Naive B cell (primary cell): ENCODE measurements around the gene OR4D11. TPM values are rescaled to one million over a fixed set of nuclear protein-coding genes. Genes with fewer than 3 reads are reported as not detected.
A peak's percentile ranks its signal among the peaks of the same experiment; 100 is the strongest.
"Not testable (repeated sequence)": the region's sequence is repeated elsewhere in the genome, so short reads cannot be mapped to it uniquely, and the experiment has no call there.

ENCODE experiments used
- ATAC-seq, 2 donors: fragments of 150-1000 bp; cut with Tn5 transposase; 2 replicates each; pipeline ENCODE4 v1.10.0; 2021; ENCODE audit warnings: low read depth in 2 of 2, mild to moderate bottlenecking in 2 of 2, moderate library complexity in 2 of 2
- DNase-seq: peaks from one replicate; pipeline ENCODE4 v3.0.0; 2022
- H3K27ac Mint-ChIP-seq, 6 donors: one replicate each; pipeline ENCODE4 v1.8.0; 2020 to 2022; ENCODE audit warnings: mild to moderate bottlenecking in 6 of 6, mixed read lengths in 6 of 6, moderate library complexity in 5 of 6, inconsistent platforms in 2 of 6
- H3K27me3 Mint-ChIP-seq, 3 donors: one replicate each; pipeline ENCODE4 v1.8.0; 2021 to 2022; ENCODE audit warnings: mixed read lengths in 3 of 3, mild to moderate bottlenecking in 1 of 3
- H3K36me3 Mint-ChIP-seq, 2 donors: one replicate each; pipeline ENCODE4 v1.8.0; 2020 to 2022; ENCODE audit warnings: mixed read lengths in 2 of 2, inconsistent platforms in 1 of 2, mild to moderate bottlenecking in 1 of 2
- H3K4me1 Mint-ChIP-seq, 3 donors: one replicate each; pipeline ENCODE4 v1.8.0; 2020 to 2022; ENCODE audit warnings: mixed read lengths in 3 of 3, inconsistent platforms in 1 of 3, mild to moderate bottlenecking in 1 of 3, moderate library complexity in 1 of 3
- H3K4me3 Mint-ChIP-seq, 8 donors: one replicate each; pipeline ENCODE4 v1.8.0; 2020 to 2022; ENCODE audit warnings: mild to moderate bottlenecking in 8 of 8, mixed read lengths in 8 of 8, moderate library complexity in 8 of 8, inconsistent platforms in 2 of 8
- H3K9me3 Mint-ChIP-seq, 7 donors: one replicate each; pipeline ENCODE4 v1.8.0; 2020 to 2022; ENCODE audit warnings: mixed read lengths in 7 of 7, mild to moderate bottlenecking in 5 of 7, inconsistent platforms in 2 of 7, moderate library complexity in 1 of 7
- polyA plus RNA-seq, 6 donors: library from polyadenylated mRNA; unstranded; fragments of 300-500 nt; fragmentation: Illumina TruSeq; gene quantifications; one replicate each; pipeline ENCODE4 v1.2.3, GENCODE V29; 2021; ENCODE audit warnings: low read depth in 6 of 6

Gene OR4D11
- polyA plus RNA-seq, 6 donors from 2014 or later = not detected

DNA sequence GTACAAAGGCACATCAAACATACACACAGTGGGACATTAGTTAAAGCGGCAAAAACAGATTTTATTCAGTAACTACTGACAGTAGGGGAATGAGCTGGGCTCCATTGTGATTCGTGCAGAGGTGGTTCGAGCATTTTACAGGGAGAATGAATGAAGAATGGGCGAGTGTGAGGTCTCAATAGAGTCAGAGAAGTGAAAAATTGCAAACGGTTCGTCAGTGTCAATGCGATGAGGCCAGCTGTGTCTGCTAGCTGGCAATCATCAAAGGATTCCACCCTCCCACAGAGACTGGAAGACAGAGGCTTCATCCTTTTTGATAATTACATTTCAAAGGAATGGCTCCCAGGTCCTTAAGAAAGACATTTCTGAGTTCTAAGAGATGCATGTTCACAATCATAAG is 25.3 kb downstream of the OR4D11 start:
- H3K4me1 Mint-ChIP-seq = no peaks in the 10 kb centered on the region
- H3K27me3 Mint-ChIP-seq = peaks cover 0 to 21% (median 9%) of the 10 kb centered on the region in 3 donors
- no peaks in the 10 kb centered on the region for H3K9me3 Mint-ChIP-seq
- ATAC-seq = no peak
- H3K36me3 Mint-ChIP-seq = no peaks in the 10 kb centered on the region
- no peak for DNase-seq
- H3K4me3 Mint-ChIP-seq = no peak overlapping the region
- no peak overlapping the region for H3K27ac Mint-ChIP-seq

- Mint-ChIP-seq H3K27ac (no peak overlapping the region), H3K4me3 (no peak overlapping the region)
- no peak for ATAC-seq
These were observed 29.2 kb downstream of the OR4D11 start for GRCh38 chr11:59532620-59533019.

DNA sequence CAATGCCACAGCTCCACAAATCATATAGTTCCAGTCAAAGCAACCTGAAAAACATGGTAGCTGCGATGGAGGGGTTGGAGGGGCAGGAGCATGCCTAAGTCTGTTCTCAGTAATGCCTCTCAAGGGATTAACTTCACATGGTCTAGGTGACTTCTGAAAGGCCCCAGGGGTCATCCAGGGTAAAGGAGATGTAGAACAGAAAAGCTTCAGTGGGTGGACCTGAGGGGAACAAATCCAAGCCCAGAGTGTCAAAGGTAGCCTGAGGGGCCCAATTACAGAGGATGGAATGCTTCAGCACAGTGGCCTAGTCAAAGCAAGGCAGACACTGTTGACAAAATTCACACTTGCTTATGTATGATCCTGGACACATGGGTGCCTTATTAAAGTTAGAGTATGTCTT is 31.3 kb downstream of the OR4D11 start:
- H3K36me3 Mint-ChIP-seq = no peaks in the 10 kb centered on the region
- H3K27me3 Mint-ChIP-seq = peaks cover 0 to 12% (median 9%) of the 10 kb centered on the region in 3 donors
- ATAC-seq = no peak
- H3K4me3 Mint-ChIP-seq = no peak overlapping the region
- peak overlapping the region in 1 of 6 donors; percentile 72 for H3K27ac Mint-ChIP-seq
- no peak for DNase-seq
- H3K4me1 Mint-ChIP-seq = peaks cover 0 to 9% (median 0%) of the 10 kb centered on the region in 3 donors
- no peaks in the 10 kb centered on the region for H3K9me3 Mint-ChIP-seq

More at GRCh38 chr11:59532620-59533019, 29.2 kb downstream of the OR4D11 start:
- no peak for DNase-seq
- Mint-ChIP-seq H3K4me1 (peaks cover 0 to 8% (median 0%) of the 10 kb centered on the region in 3 donors), H3K27me3 (peaks cover 0 to 12% (median 9%) of the 10 kb centered on the region in 3 donors), H3K9me3 (no peaks in the 10 kb centered on the region), H3K36me3 (no peaks in the 10 kb centered on the region)

DNA sequence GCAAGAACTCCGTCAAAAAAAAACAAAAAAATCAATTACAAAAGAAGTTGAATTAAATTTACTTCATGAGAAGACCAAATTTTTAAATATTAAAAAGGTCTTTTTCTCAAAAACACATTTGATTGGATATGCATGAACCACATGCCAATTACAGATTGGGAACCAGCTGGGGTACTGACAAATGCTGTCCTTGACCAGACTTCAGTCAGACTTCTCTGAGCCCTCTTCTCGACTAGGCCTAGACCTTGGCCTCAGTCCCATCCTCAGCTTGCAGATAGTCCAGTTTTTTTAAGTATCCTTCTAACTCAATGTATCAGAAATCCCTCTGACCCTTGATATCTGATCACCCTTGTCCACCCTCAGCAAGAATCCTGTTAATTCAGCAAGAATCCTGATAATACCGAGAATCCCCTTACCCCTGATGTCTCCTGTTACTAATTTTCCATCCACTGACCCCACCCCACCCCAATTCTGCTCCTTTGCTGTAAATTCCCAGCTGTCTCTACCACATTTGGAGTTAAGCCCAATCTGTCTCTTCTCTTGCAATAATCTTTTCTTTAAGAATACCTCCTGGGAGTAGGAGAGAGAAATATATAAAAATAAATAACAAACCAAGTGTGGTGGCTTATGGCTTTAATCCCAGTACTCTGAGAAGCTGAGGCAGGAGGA is 38.9 kb downstream of the OR4D11 start:
- H3K36me3 Mint-ChIP-seq = no peaks in the 10 kb centered on the region
- peaks cover 0 to 4% (median 0%) of the 10 kb centered on the region in 3 donors for H3K4me1 Mint-ChIP-seq
- H3K27ac Mint-ChIP-seq = no peak overlapping the region
- DNase-seq = no peak
- peaks cover 0 to 9% (median 4%) of the 10 kb centered on the region in 3 donors for H3K27me3 Mint-ChIP-seq
- ATAC-seq = no peak
- H3K9me3 Mint-ChIP-seq = no peaks in the 10 kb centered on the region
- H3K4me3 Mint-ChIP-seq = no peak overlapping the region

GRCh38 chr11:59543713-59544112 is 40.3 kb downstream of the OR4D11 start:
- H3K36me3 Mint-ChIP-seq, H3K4me3 Mint-ChIP-seq, H3K4me1 Mint-ChIP-seq, H3K27me3 Mint-ChIP-seq, DNase-seq, ATAC-seq, H3K27ac Mint-ChIP-seq, H3K9me3 Mint-ChIP-seq: not testable (repeated sequence)

DNA sequence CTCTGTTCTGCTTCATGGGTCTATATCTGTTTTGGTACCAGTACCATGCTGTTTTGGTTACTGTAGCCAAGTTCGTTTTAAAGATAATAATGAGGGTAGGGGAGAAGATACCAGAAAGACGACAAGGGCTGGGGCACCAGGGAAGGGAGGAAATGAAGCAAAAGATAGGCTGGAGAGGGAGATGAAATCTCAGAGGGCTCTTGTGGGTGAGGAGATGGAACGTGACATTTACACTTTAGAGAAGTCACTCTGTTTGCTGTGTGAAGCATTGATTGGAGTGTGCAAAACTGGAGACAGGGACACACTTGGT is 41.4 kb downstream of the OR4D11 start:
- DNase-seq (no peak), ATAC-seq (no peak)
- Mint-ChIP-seq H3K36me3 (no peaks in the 10 kb centered on the region), H3K27ac (no peak overlapping the region), H3K4me3 (no peak overlapping the region), H3K4me1 (peaks cover 0 to 6% (median 4%) of the 10 kb centered on the region in 3 donors), H3K27me3 (peaks cover 0 to 9% (median 4%) of the 10 kb centered on the region in 3 donors), H3K9me3 (no peaks in the 10 kb centered on the region)

DNA sequence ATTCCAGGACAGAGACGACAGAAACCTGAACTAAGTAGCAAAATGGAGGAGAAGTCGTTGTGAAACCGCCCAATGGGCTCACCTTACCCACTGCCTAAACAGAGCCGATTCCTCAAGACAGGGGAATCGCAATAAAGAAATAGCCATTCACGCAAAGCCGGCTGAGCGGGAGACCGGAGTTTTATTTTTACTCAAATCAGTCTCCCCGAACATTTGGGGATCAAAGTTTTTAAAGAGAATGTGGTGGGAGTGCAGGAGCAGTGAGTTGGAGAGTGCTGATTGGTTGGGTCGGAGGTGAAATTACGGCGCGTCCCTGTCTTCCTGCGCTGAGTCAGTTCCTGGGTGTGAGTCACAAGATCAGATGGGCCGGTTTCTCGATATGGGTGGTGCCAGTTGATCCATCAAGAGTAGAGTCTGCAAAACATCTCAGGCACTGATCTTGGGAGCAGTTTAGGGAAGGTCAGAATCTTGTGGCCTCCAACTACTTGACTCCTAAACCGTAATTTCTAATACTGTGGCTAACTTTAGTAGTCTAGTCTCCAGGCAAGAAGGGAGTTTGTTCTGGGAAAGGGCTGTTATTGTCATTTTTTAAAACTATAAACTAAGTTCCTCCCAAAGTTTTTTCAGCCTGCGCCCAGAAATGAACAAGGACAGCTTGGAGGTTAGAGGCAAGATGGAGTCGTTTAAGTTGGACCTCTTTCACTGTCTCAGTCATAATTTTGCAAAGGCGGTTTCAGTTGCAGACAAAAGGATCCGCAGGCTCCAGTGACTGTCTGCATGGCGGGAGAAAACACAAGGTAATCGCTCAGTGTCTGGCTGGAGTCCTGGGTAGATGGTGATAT is 42.0 kb downstream of the OR4D11 start:
- Mint-ChIP-seq H3K27ac (no peak overlapping the region), H3K9me3 (peaks cover 0 to under 1% (median 0%) of the 10 kb centered on the region in 7 donors), H3K27me3 (peaks cover 0 to 9% (median 4%) of the 10 kb centered on the region in 3 donors), H3K36me3 (no peaks in the 10 kb centered on the region), H3K4me1 (peaks cover 4 to 12% (median 5%) of the 10 kb centered on the region in 3 donors), H3K4me3 (no peak overlapping the region)
- no peak for ATAC-seq
- DNase-seq = no peak

GRCh38 chr11:59547605-59548308 is 44.4 kb downstream of the OR4D11 start:
- H3K36me3 Mint-ChIP-seq, DNase-seq, ATAC-seq, H3K27me3 Mint-ChIP-seq, H3K9me3 Mint-ChIP-seq: not testable (repeated sequence)
- Mint-ChIP-seq H3K4me1 (peaks cover 13 to 30% (median 15%) of the 10 kb centered on the region in 3 donors), H3K4me3 (peak overlapping the region in 1 of 8 donors; percentile 60), H3K27ac (peak overlapping the region in 2 of 6 donors; percentile 24 to 37)

GRCh38 chr11:59548309-59548656 is 44.9 kb downstream of the OR4D11 start:
- Mint-ChIP-seq H3K36me3 (no peaks in the 10 kb centered on the region), H3K27me3 (peaks cover 0 to 9% (median 4%) of the 10 kb centered on the region in 3 donors), H3K4me3 (peak overlapping the region in 2 of 8 donors; percentile 60 to 73), H3K4me1 (peaks cover 13 to 30% (median 15%) of the 10 kb centered on the region in 3 donors), H3K9me3 (peaks cover 0 to 9% (median 0%) of the 10 kb centered on the region in 7 donors), H3K27ac (peak overlapping the region in 1 of 6 donors; percentile 29)
- DNase-seq (no peak), ATAC-seq (no peak)

- peak overlapping the region; percentile 90 to 96 (median 92) for H3K4me3 Mint-ChIP-seq
These were observed 47.0 kb downstream of the OR4D11 start for GRCh38 chr11:59550368-59550841.

DNA sequence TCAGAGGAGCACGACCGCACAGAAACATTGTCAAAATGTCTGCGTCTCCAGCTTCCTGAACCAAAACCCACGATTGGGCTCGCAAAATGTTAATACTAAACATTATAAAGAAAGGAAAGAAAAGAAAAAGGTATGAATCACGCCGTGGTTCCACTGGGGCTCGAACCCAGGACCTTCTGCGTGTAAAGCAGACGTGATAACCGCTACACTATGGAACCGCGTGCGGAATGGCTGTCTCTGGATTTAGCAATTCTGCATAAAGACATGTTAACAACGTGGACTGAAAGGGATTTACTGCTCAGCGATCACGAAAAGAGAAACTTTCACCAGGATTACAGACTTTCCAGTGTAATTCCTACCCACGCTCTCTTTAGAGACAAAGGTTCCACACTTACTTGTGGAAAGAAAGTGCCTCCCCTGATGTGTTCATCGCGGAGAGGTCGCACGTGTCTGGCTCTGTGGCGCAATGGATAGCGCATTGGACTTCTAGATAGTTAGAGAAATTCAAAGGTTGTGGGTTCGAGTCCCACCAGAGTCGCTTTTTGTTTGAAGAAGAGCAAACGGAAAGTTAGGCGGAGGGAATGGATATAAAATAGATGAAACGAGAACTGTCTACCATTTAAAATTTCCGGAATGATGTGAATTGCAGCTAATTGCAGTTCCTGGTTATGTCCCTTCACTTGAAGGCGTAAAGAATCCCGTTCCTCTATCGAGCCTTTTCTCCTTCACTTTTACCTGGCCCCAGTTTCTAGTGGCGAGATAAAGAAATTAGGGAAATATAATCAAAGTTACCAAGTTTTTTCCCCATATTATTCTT is 47.7 kb downstream of the OR4D11 start:
- Mint-ChIP-seq H3K9me3 (peaks cover 0 to 9% (median 0%) of the 10 kb centered on the region in 7 donors), H3K36me3 (no peaks in the 10 kb centered on the region), H3K27ac (peak overlapping the region; percentile 88 to 100 (median 98)), H3K4me1 (peaks cover 19 to 41% (median 19%) of the 10 kb centered on the region in 3 donors), H3K4me3 (peak overlapping the region; percentile 90 to 96 (median 92)), H3K27me3 (peaks cover 0 to 15% (median 0%) of the 10 kb centered on the region in 3 donors)
- ATAC-seq (peak; percentile 47 to 54), DNase-seq (peak; percentile 72)

More at GRCh38 chr11:59550368-59550841, 47.0 kb downstream of the OR4D11 start:
- peak; percentile 83 for DNase-seq
- peaks cover 0 to 9% (median 2%) of the 10 kb centered on the region in 3 donors for H3K27me3 Mint-ChIP-seq
- peak; percentile 87 for ATAC-seq
- H3K4me1 Mint-ChIP-seq = peaks cover 13 to 35% (median 15%) of the 10 kb centered on the region in 3 donors
- no peaks in the 10 kb centered on the region for H3K36me3 Mint-ChIP-seq
- peaks cover 0 to 9% (median 0%) of the 10 kb centered on the region in 7 donors for H3K9me3 Mint-ChIP-seq
- peak overlapping the region; percentile 88 to 100 (median 98) for H3K27ac Mint-ChIP-seq

DNA sequence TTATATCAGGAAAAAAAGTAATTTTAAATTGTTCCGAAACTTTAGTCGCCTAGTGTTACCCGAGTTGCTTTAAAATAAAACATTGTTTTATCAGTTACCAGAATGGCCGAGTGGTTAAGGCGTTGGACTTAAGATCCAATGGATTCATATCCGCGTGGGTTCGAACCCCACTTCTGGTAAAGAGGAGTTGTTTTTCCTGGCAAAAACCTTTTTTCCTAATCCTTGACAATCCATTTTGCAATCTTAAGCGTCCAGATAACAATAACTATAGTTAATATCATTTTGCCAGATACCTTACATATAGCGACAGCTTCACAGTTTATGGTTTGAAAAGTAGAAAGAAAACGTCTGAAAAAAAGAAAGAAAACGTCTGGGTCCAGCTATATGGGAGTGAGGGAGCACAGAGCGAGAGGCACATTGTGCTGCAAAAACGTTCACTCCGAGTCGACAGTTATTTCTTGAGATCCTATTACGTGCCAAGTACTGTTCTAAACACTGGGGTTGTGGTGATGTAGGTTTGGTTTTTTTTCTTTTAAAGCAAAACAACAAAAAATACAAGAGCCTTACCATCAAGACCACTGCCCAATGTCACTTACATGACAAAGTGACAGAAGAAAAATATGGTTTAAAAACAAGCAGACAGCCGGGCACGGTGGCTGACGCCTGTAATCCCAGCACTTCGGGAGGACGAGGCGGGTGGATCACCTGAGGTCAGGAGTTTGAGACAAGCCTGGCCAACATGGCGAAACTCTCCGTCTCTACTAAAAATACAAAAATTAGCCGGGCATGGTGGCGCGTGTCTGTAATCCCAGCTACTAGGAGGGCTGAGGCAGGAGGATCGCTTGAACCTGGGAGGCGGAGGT is 48.5 kb downstream of the OR4D11 start:
- Mint-ChIP-seq H3K27me3 (peaks cover 0 to 20% (median 0%) of the 10 kb centered on the region in 3 donors), H3K4me1 (peaks cover 23 to 50% (median 26%) of the 10 kb centered on the region in 3 donors), H3K36me3 (no peaks in the 10 kb centered on the region), H3K27ac (peak overlapping the region in 4 of 6 donors; percentile 25 to 100 (median 94)), H3K4me3 (peak overlapping the region; percentile 90 to 96 (median 92)), H3K9me3 (peaks cover 0 to 9% (median 0%) of the 10 kb centered on the region in 7 donors)
- DNase-seq (no peak), ATAC-seq (no peak)
